ENCODE results near the gene FOXO6. TPM values are rescaled to one million over a fixed set of nuclear protein-coding genes. Genes with fewer than 3 reads are reported as not detected.

FOXO6 gene
- total and polyA plus RNA-seq, 7 experiments from 2014 or later: 0.66 to 1.3 TPM; not detected in 5

DNA sequence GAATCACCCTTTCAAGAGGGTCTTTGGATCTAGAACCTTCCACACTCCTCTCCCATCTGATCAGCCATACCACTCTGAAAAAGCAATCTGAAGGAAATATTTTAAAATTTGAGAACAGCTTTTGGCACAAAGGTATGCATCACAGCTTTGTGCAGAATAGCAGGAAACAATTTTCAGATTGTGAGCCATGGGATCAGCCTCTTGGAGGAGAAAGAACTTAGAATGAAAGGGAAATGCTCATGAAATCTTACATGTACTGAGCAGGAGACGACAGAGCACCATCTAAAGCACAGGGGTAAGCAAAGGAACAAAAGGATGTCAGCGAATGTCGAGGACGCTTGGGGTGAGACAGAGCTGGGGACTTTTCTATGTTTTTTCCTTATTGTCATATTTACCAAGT, 68.8 kb downstream of the FOXO6 start:
- no peaks in the 10 kb centered on the region for H3K36me3 ChIP-seq (ENCODE audit: control insufficient read depth in 2 of 3, insufficient read depth in 3 of 3, low read length in 3 of 3)
- Mint-ChIP-seq H3K27me3 (peaks cover 5 to 31% (median 24%) of the 10 kb centered on the region in 5 donors), H3K9me3 (no peaks in the 10 kb centered on the region), H3K4me3 (no peak overlapping the region), H3K27ac (no peak overlapping the region), H3K4me1 (peaks cover 0 to 8% (median 0%) of the 10 kb centered on the region in 7 donors), H3K36me3 (no peaks in the 10 kb centered on the region)
- no peak overlapping the region for H3K27ac ChIP-seq (ENCODE audit: low read depth, low read length)
- H3K4me3 ChIP-seq (ENCODE audit: low read length): no peak overlapping the region
- intact Hi-C loops (cut with micrococcal nuclease): loop anchor here (5.0 kb wide), 1 partner anchor 148 kb away; no protein-coding TSS in a partner anchor
- no peak for ATAC-seq
- no peaks in the 10 kb centered on the region for H3K27me3 ChIP-seq (ENCODE audit: control insufficient read depth in 2 of 2, insufficient read depth in 2 of 2, low read length in 2 of 2)
- H3K9me3 ChIP-seq (ENCODE audit: control insufficient read depth in 2 of 3, low read length in 3 of 3): no peaks in the 10 kb centered on the region
- no peak for DNase-seq
- ChIA-PET POLR2A (no interaction called here), CTCF (no interaction called here)
- no peaks in the 10 kb centered on the region for H3K4me1 ChIP-seq (ENCODE audit: control insufficient read depth in 2 of 2, insufficient read depth in 2 of 2, low read length in 2 of 2)

DNA sequence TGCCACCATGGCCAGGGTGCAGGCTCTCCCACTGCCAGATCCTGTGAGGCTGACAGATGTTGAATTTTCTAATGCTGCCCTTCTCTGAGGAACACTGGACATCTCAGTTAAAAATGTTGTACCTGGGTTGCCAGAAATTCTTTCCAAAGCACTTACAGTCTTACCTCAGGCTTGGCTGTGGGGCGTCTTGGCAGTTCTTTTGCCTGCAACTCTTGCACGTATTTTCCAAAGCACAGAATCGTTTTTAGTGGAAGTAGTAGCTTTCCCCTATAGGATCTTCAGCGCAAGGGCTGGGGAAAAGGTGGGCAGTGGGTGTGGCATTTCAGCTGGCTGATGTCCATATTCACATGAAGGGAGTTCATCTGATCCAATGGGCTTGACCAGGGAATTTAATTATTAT, 69.3 kb downstream of the FOXO6 start:
- Histone ChIP-seq H3K36me3 (ENCODE audit: control insufficient read depth in 2 of 3, insufficient read depth in 3 of 3, low read length in 3 of 3) (no peaks in the 10 kb centered on the region), H3K27ac (ENCODE audit: low read depth, low read length) (no peak overlapping the region), H3K4me1 (ENCODE audit: control insufficient read depth in 2 of 2, insufficient read depth in 2 of 2, low read length in 2 of 2) (no peaks in the 10 kb centered on the region), H3K4me3 (ENCODE audit: low read length) (no peak overlapping the region), H3K27me3 (ENCODE audit: control insufficient read depth in 2 of 2, insufficient read depth in 2 of 2, low read length in 2 of 2) (no peaks in the 10 kb centered on the region), H3K9me3 (ENCODE audit: control insufficient read depth in 2 of 3, low read length in 3 of 3) (no peaks in the 10 kb centered on the region)
- no peak overlapping the region for H3K27ac Mint-ChIP-seq
- ATAC-seq: no peak
- CTCF ChIA-PET: no interaction called here
- H3K9me3 Mint-ChIP-seq: no peaks in the 10 kb centered on the region
- H3K27me3 Mint-ChIP-seq: peaks cover 6 to 32% (median 29%) of the 10 kb centered on the region in 5 donors
- H3K4me3 Mint-ChIP-seq: no peak overlapping the region
- intact Hi-C loops (cut with micrococcal nuclease): loop anchor here (5.0 kb wide), 1 partner anchor 148 kb away; no protein-coding TSS in a partner anchor
- H3K4me1 Mint-ChIP-seq: peaks cover 0 to 8% (median 0%) of the 10 kb centered on the region in 7 donors
- DNase-seq: no peak
- no peaks in the 10 kb centered on the region for H3K36me3 Mint-ChIP-seq
- POLR2A ChIA-PET: no interaction called here

DNA sequence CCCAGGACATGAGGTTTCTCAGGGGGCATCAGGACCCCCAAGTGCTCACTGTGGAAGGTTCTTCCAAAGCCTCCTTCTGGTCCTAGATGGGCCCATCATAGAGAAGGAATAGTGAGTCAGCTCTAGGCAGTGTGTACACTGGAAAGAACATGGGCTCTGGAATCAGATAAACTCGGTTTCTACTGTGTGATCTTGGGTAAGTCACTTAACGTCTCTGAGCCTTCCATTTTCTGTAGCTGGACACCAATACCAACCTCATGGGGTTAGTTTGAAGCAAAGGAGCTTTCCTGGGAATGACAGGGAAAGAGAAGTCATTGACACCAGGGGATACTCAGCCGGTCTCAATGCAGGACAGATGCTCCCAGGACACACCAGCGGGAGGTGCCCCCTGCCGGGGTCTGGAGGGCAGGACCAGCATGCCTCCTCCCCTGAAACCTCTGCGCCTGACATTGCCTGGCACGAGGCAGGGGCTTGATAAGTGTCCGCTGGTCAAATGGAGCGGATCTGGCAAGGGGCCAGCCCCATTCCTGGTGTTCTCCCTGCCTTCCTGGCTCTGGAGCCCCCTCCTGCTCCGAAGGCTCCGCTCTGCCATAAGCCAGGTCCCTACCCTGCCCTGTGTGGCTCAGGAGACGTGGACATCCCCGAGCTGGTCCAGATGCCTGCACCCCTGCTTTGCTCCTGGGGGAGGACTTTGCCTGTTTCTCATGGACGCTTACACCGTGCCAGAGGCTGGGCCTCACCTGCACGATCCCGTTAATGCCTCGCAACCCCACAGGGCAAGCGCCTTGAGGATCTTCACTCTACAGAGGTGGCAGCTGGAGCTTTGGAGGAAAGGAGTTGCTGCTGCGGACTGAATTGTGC, 70.5 kb downstream of the FOXO6 start:
- ATAC-seq: no peak
- intact Hi-C loops (cut with micrococcal nuclease): loop anchor here (1.0 to 5.0 kb wide), 2 partner anchors 149 to 163 kb away; no protein-coding TSS in a partner anchor
- H3K27me3 ChIP-seq (ENCODE audit: control insufficient read depth in 2 of 2, insufficient read depth in 2 of 2, low read length in 2 of 2): no peaks in the 10 kb centered on the region
- no peak overlapping the region for H3K4me3 ChIP-seq (ENCODE audit: low read length)
- Mint-ChIP-seq H3K27me3 (peaks cover 8 to 36% (median 33%) of the 10 kb centered on the region in 5 donors), H3K36me3 (no peaks in the 10 kb centered on the region), H3K4me1 (peaks cover 0 to 8% (median 0%) of the 10 kb centered on the region in 7 donors), H3K9me3 (no peaks in the 10 kb centered on the region), H3K4me3 (no peak overlapping the region), H3K27ac (no peak overlapping the region)
- H3K9me3 ChIP-seq (ENCODE audit: control insufficient read depth in 2 of 3, low read length in 3 of 3): no peaks in the 10 kb centered on the region
- no peaks in the 10 kb centered on the region for H3K36me3 ChIP-seq (ENCODE audit: control insufficient read depth in 2 of 3, insufficient read depth in 3 of 3, low read length in 3 of 3)
- H3K4me1 ChIP-seq (ENCODE audit: control insufficient read depth in 2 of 2, insufficient read depth in 2 of 2, low read length in 2 of 2): no peaks in the 10 kb centered on the region
- ChIA-PET POLR2A (no interaction called here), CTCF (interaction anchor here (1.1 kb wide), 1 partner anchor 165 kb away, joined by 4 read pairs; no protein-coding TSS in a partner anchor)
- H3K27ac ChIP-seq (ENCODE audit: low read depth, low read length): no peak overlapping the region
- no peak for DNase-seq

Other genes starting within 250 kb of the FOXO6 start
- gene SCMH1, start 119.1 kb upstream of the FOXO6 start, total RNA-seq: 10 to 100 TPM; 16.7 to 18.6 (median 18.2) TPM
- 1 to 10 TPM; 3.6 to 7.8 TPM for gene SCMH1, start 119.1 kb upstream of the FOXO6 start, polyA plus RNA-seq
- not detected for gene EDN2, start 123.2 kb downstream of the FOXO6 start, total RNA-seq
- gene EDN2, start 123.2 kb downstream of the FOXO6 start, polyA plus RNA-seq: not detected

Data from naive thymus-derived CD4-positive, alpha-beta T cell (primary cell).